ENCODE results near the gene CDC42BPB. TPM values are rescaled to one million over a fixed set of nuclear protein-coding genes. Genes with fewer than 3 reads are reported as not detected.

Gene CDC42BPB
- total RNA-seq, 1 experiment from 2014 or later, result 84.4 TPM

DNA sequence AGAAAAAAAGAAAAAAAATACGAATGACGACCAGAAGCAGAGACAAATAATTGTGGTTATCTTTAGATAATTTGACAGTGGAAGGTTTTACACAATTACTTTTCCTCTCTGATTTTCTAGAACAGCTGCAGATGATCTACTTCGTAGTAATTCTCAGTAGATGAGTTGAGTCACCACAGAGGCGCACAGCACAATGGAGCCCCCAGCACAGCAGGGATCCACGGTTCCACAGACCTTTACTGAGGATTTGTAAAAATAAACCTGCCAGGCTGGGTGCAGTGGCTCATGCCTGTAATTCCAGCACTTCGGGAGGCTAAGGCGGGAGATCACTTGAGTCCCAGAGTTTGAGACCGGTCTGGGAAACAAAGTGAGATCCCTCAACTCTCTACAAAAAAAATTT lies 105.5 kb downstream of the CDC42BPB start:
- ChIA-PET POLR2A (no interaction called here), CTCF (no interaction called here)
- H3K9me3 ChIP-seq (ENCODE audit: control insufficient read depth, insufficient read depth, low read depth, low read length), result no peaks in the 10 kb centered on the region
- in situ Hi-C loops (cut with HindIII; ENCODE audit: low pct_unique_long_range_greater_than_20kb, low sequenced_read_pairs) (no loop called here), intact Hi-C loops (cut with micrococcal nuclease; ENCODE audit: unreplicated experiment) (no loop called here)
- TF ChIP-seq TCF7L2 (IDR thresholded peaks at IDR 0.05; ENCODE audit: low read depth, low read length), result no peak
- TF ChIP-seq, protein P1, sequence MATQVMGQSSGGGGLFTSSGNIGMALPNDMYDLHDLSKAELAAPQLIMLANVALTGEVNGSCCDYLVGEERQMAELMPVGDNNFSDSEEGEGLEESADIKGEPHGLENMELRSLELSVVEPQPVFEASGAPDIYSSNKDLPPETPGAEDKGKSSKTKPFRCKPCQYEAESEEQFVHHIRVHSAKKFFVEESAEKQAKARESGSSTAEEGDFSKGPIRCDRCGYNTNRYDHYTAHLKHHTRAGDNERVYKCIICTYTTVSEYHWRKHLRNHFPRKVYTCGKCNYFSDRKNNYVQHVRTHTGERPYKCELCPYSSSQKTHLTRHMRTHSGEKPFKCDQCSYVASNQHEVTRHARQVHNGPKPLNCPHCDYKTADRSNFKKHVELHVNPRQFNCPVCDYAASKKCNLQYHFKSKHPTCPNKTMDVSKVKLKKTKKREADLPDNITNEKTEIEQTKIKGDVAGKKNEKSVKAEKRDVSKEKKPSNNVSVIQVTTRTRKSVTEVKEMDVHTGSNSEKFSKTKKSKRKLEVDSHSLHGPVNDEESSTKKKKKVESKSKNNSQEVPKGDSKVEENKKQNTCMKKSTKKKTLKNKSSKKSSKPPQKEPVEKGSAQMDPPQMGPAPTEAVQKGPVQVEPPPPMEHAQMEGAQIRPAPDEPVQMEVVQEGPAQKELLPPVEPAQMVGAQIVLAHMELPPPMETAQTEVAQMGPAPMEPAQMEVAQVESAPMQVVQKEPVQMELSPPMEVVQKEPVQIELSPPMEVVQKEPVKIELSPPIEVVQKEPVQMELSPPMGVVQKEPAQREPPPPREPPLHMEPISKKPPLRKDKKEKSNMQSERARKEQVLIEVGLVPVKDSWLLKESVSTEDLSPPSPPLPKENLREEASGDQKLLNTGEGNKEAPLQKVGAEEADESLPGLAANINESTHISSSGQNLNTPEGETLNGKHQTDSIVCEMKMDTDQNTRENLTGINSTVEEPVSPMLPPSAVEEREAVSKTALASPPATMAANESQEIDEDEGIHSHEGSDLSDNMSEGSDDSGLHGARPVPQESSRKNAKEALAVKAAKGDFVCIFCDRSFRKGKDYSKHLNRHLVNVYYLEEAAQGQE (IDR thresholded peaks at IDR 0.05; ENCODE audit: insufficient read depth in 1 of 2, low read depth in 2 of 2, low read length in 1 of 2), result no peak
- ATAC-seq (no peak), DNase-seq (ENCODE audit: low read depth, low spot score) (no peak)
- no peaks in the 10 kb centered on the region for H3K4me1 ChIP-seq (ENCODE audit: control insufficient read depth, insufficient read depth, low read length)
- no peaks in the 10 kb centered on the region for H3K27me3 ChIP-seq (ENCODE audit: control insufficient read depth, insufficient read depth, low read length)
- no TSS peak for BruUV-seq (replicated peaks)
- H3K27ac ChIP-seq (ENCODE audit: low read length), result no peak overlapping the region
- no peak overlapping the region for H3K4me3 ChIP-seq (ENCODE audit: low read depth in 2 of 2, low read length in 2 of 2)
- H3K36me3 ChIP-seq (ENCODE audit: control insufficient read depth, insufficient read depth, low read length), result no peaks in the 10 kb centered on the region; the same call in 1 of the 2 replicates

DNA sequence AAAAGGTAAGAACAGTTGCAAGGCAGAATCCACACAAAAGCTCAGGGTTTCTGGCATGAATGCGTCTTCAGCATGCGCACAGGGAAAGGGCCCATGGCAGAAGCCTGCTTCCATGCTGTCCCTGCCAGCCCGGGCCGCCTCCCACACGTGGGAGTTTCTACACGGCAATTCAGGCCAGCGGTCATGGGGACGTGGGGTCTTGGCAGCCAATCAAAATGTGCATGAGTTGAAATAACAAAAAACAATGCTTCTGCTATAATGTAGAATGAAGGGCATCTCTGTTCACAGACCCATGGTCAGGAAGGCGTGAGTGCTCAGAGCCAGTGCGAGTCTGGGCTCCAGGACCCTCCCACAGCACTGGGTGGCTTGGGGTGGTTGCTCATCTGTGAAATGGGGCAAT lies 106.3 kb downstream of the CDC42BPB start:
- in situ Hi-C loops (cut with HindIII; ENCODE audit: low pct_unique_long_range_greater_than_20kb, low sequenced_read_pairs), result no loop called here
- Histone ChIP-seq H3K4me3 (ENCODE audit: low read depth in 2 of 2, low read length in 2 of 2) (no peak overlapping the region), H3K4me1 (ENCODE audit: control insufficient read depth, insufficient read depth, low read length) (no peaks in the 10 kb centered on the region), H3K27me3 (ENCODE audit: control insufficient read depth, insufficient read depth, low read length) (no peaks in the 10 kb centered on the region), H3K9me3 (ENCODE audit: control insufficient read depth, insufficient read depth, low read depth, low read length) (no peaks in the 10 kb centered on the region), H3K36me3 (ENCODE audit: control insufficient read depth, insufficient read depth, low read length) (no peaks in the 10 kb centered on the region; the same call in 1 of the 2 replicates), H3K27ac (ENCODE audit: low read length) (no peak overlapping the region)
- ChIA-PET CTCF (no interaction called here), POLR2A (no interaction called here)
- no peak for ATAC-seq
- BruUV-seq (replicated peaks), result no TSS peak
- DNase-seq (ENCODE audit: low read depth, low spot score), result no peak
- intact Hi-C loops (cut with micrococcal nuclease; ENCODE audit: unreplicated experiment), result no loop called here
- TF ChIP-seq SIN3A (IDR thresholded peaks at IDR 0.05; ENCODE audit: borderline replicate concordance, insufficient read depth, low read depth, low read length) (no peak), TCF7L2 (IDR thresholded peaks at IDR 0.05; ENCODE audit: low read depth, low read length) (no peak), POLR2AphosphoS5 (IDR thresholded peaks at IDR 0.05; ENCODE audit: low read depth, low read length) (no peak)
- TF ChIP-seq, protein P2, sequence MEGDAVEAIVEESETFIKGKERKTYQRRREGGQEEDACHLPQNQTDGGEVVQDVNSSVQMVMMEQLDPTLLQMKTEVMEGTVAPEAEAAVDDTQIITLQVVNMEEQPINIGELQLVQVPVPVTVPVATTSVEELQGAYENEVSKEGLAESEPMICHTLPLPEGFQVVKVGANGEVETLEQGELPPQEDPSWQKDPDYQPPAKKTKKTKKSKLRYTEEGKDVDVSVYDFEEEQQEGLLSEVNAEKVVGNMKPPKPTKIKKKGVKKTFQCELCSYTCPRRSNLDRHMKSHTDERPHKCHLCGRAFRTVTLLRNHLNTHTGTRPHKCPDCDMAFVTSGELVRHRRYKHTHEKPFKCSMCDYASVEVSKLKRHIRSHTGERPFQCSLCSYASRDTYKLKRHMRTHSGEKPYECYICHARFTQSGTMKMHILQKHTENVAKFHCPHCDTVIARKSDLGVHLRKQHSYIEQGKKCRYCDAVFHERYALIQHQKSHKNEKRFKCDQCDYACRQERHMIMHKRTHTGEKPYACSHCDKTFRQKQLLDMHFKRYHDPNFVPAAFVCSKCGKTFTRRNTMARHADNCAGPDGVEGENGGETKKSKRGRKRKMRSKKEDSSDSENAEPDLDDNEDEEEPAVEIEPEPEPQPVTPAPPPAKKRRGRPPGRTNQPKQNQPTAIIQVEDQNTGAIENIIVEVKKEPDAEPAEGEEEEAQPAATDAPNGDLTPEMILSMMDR (IDR thresholded peaks at IDR 0.05), result no peak
- TF ChIP-seq, protein P1 (IDR thresholded peaks at IDR 0.05; ENCODE audit: insufficient read depth in 1 of 2, low read depth in 2 of 2, low read length in 1 of 2), result no peak

All from Panc1 (cell line).